GM19468 (cell line): Measurements from ENCODE around the gene ZNF460.

Source experiments
- ATAC-seq: cut with Tn5 transposase; IDR thresholded peaks from one replicate; pipeline ENCODE4 v1.9.1; 2021; ENCODE audit warnings: mild to moderate bottlenecking, moderate library complexity, moderate number of reproducible peaks; ENCODE audit not compliant: unreplicated experiment; ENCODE audit errors: extremely low read depth

The ZNF460 gene

DNA sequence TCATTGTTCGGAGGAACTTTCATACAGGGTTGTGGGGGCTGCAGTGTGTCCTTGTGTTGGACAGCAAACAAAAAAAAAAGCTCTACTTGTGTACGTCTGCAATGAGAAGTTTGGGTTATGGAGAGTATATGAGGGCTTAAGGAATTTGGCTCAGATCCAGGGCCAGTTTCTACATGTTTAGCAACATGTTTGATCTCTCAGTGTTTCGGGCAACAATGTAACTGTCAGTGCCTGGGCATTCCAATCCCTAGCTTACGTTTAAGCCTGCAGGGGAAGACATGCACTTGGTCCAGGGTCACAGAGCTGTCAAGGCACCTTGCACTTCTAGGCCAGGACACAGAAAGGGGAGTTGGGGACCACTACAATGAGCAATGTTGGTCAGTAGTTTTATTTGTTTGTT, 53.9 kb downstream of the ZNF460 start:
- ATAC-seq, result no peak

GRCh38 chr19:57338877-57339276, 58.6 kb downstream of the ZNF460 start:
- no peak for ATAC-seq

GRCh38 chr19:57342582-57342981, 62.3 kb downstream of the ZNF460 start:
- no peak for ATAC-seq
